ENCODE results near the gene RAI1. TPM values are rescaled to one million over a fixed set of nuclear protein-coding genes. Genes with fewer than 3 reads are reported as not detected.

The RAI1 gene
- total and polyA plus RNA-seq, 10 of the 15 experiments (the other 5 are each of a cell fraction or from before 2014, with no cell fraction given): 0.66 to 37.7 (median 6.0) TPM

DNA sequence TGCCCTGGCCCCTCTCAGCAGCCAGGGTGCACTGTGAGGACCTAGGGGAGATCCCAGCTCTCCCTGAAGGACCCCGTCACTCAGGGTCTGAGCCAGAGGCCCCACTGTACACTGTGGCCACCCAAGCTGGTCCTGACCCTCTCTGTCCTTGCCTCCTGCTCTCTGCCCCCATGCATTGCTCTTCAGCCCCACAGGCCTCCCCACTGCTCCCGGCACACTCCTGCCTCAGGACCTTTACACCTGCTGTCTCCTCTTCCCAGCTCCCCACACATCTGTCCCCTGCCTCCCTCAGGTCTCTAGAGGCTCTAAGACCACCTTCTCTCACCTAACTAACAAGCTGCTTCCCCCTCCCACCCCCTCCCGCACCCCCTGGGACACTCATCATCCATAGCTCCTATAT is 12.9 kb upstream of the RAI1 start:
- CTCF ChIA-PET: interaction anchor here (0.7 kb wide), 1 partner anchor 26 kb away, joined by 3 read pairs; no protein-coding TSS in a partner anchor
- Histone ChIP-seq H3K4me2 (ENCODE audit: control insufficient read depth, insufficient read depth) (no peak overlapping the region), H3K36me3 (ENCODE audit: control insufficient read depth in 2 of 2, insufficient read depth in 2 of 2, low read length in 1 of 2) (no peaks in the 10 kb centered on the region), H3K79me2 (ENCODE audit: control insufficient read depth, insufficient read depth, low read length) (no peaks in the 10 kb centered on the region), H3K9ac (ENCODE audit: control insufficient read depth, insufficient read depth, low read length) (no peak overlapping the region), H4K20me1 (ENCODE audit: control insufficient read depth, insufficient read depth) (no peaks in the 10 kb centered on the region), H3K9me3 (replicated peaks; ENCODE audit: control insufficient read depth, insufficient read depth, low read length) (no peaks in the 10 kb centered on the region), H3K4me3 (no peak overlapping the region), H3K27ac (ENCODE audit: control insufficient read depth, insufficient read depth) (no peak overlapping the region), H2AFZ (ENCODE audit: control insufficient read depth, low read depth, low read length) (no peak overlapping the region), H3K27me3 (replicated peaks in 1 of 2; ENCODE audit: control insufficient read depth in 2 of 2, insufficient read depth in 2 of 2, low read length in 1 of 2) (no peaks in the 10 kb centered on the region; a peak in 2 of 4 replicates), H3K4me1 (ENCODE audit: control insufficient read depth, insufficient read depth, low read length) (peaks cover 20% of the 10 kb centered on the region)
- FAIRE-seq: no peak
- POLR2A ChIA-PET: interaction anchor here (0.5 kb wide), 1 partner anchor 334 kb away, joined by 4 read pairs; no protein-coding TSS in a partner anchor
- DNase-seq (ENCODE audit: low read depth, low spot score): no peak
- WGBS (ENCODE audit: insufficient coverage, insufficient replicate concordance, low lambda C conversion rate, missing lambda C conversion rate): 72% methylated on average over 2 of the region's 3 CpGs
- no TSS peak for BruUV-seq (replicated peaks)
- in situ Hi-C loops (cut with MboI) (no loop called here), intact Hi-C loops (cut with micrococcal nuclease; ENCODE audit: unreplicated experiment) (no loop called here)
- SMC1A ChIA-PET (ENCODE audit: uncharacterized antibody, unreplicated experiment): no interaction called here
- RAD21 ChIA-PET (ENCODE audit: unreplicated experiment): interaction anchor here (0.6 kb wide), 1 partner anchor 139 kb away, joined by 3 read pairs; no protein-coding TSS in a partner anchor
- ATAC-seq: no peak
- TF ChIP-seq PBX3 (IDR thresholded peaks at IDR 0.05; ENCODE audit: insufficient replicate concordance, low read depth, low read length) (no peak), YY1 (IDR thresholded peaks at IDR 0.05; ENCODE audit: low read depth, low read length) (no peak), E4F1 (IDR thresholded peaks at IDR 0.05; ENCODE audit: borderline replicate concordance, partially characterized antibody) (no peak), ZNF274 (IDR thresholded peaks at IDR 0.05; ENCODE audit: insufficient read depth, insufficient read length) (no peak), FOXK2 (IDR thresholded peaks at IDR 0.05) (no peak), MTA3 (IDR thresholded peaks at IDR 0.05; ENCODE audit: borderline replicate concordance, low read length) (no peak), MEF2A (IDR thresholded peaks at IDR 0.05; ENCODE audit: insufficient read depth, low read depth, low read length) (no peak), NR2F1 (conservative IDR thresholded peaks at IDR 0.05) (no peak), BRCA1 (IDR thresholded peaks at IDR 0.05; ENCODE audit: low read depth, low read length) (no peak), IKZF1 (conservative IDR thresholded peaks at IDR 0.05) (no peak), SREBF2 (IDR thresholded peaks at IDR 0.05; ENCODE audit: low read length) (no peak), KAT2A (conservative IDR thresholded peaks at IDR 0.05; ENCODE audit: control insufficient read depth, low read depth, low read length) (no peak), POLR2AphosphoS2 (IDR thresholded peaks at IDR 0.05; ENCODE audit: low read depth, low read length) (no peak)
- TF ChIP-seq, protein P1, sequence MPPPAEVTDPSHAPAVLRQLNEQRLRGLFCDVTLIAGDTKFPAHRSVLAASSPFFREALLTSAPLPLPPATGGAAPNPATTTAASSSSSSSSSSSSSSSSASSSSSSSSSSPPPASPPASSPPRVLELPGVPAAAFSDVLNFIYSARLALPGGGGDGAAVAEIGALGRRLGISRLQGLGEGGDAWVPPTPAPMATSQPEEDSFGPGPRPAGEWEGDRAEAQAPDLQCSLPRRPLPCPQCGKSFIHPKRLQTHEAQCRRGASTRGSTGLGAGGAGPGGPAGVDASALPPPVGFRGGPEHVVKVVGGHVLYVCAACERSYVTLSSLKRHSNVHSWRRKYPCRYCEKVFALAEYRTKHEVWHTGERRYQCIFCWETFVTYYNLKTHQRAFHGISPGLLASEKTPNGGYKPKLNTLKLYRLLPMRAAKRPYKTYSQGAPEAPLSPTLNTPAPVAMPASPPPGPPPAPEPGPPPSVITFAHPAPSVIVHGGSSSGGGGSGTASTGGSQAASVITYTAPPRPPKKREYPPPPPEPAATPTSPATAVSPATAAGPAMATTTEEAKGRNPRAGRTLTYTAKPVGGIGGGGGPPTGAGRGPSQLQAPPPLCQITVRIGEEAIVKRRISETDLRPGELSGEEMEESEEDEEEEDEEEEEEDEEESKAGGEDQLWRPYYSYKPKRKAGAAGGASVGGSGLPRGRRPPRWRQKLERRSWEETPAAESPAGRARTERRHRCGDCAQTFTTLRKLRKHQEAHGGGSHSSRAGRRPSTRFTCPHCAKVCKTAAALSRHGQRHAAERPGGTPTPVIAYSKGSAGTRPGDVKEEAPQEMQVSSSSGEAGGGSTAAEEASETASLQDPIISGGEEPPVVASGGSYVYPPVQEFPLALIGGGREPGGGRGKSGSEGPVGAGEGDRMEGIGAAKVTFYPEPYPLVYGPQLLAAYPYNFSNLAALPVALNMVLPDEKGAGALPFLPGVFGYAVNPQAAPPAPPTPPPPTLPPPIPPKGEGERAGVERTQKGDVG (CRISPR knock-in tag; IDR thresholded peaks at IDR 0.05): no peak
- TF ChIP-seq, protein P2, sequence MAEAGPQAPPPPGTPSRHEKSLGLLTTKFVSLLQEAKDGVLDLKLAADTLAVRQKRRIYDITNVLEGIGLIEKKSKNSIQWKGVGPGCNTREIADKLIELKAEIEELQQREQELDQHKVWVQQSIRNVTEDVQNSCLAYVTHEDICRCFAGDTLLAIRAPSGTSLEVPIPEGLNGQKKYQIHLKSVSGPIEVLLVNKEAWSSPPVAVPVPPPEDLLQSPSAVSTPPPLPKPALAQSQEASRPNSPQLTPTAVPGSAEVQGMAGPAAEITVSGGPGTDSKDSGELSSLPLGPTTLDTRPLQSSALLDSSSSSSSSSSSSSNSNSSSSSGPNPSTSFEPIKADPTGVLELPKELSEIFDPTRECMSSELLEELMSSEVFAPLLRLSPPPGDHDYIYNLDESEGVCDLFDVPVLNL (IDR thresholded peaks at IDR 0.05; ENCODE audit: low read depth, low read length): no peak
- TF ChIP-seq, protein P3, sequence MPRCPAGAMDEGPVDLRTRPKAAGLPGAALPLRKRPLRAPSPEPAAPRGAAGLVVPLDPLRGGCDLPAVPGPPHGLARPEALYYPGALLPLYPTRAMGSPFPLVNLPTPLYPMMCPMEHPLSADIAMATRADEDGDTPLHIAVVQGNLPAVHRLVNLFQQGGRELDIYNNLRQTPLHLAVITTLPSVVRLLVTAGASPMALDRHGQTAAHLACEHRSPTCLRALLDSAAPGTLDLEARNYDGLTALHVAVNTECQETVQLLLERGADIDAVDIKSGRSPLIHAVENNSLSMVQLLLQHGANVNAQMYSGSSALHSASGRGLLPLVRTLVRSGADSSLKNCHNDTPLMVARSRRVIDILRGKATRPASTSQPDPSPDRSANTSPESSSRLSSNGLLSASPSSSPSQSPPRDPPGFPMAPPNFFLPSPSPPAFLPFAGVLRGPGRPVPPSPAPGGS (IDR thresholded peaks at IDR 0.05; ENCODE audit: borderline replicate concordance, insufficient read depth, low read depth, low read length, poor library complexity, severe bottlenecking): no peak
